Neutrophil (primary cell): Measurements from ENCODE around the gene OPN4.

Experiments used
- H3K27ac ChIP-seq: fragments of 200-600 bp; sonication (generic); 2 replicates; pipeline ENCODE4 v1.5.1; 2016; ENCODE audit warnings: mild to moderate bottlenecking, moderate library complexity
- H3K27me3 ChIP-seq: fragments of 200-600 bp; sonication (generic); 2 replicates; pipeline ENCODE4 v1.6.0; 2016; ENCODE audit warnings: mild to moderate bottlenecking
- H3K36me3 ChIP-seq: fragments of 200-600 bp; sonication (generic); 2 replicates; pipeline ENCODE4 v1.5.1; 2017
- H3K4me1 ChIP-seq, 2 experiments: fragments of 200-600 bp in 1 of 2; sonication (generic) in 1 of 2; 1 replicate in 1 of 2; 2 replicates in 1 of 2; pipeline versions ENCODE4 v1.5.1 to v1.6.1; 2013 to 2016; ENCODE audit warnings: low read depth in 1 of 2, low read length in 1 of 2, mild to moderate bottlenecking in 1 of 2, moderate library complexity in 1 of 2; ENCODE audit not compliant: control insufficient read depth in 1 of 2, insufficient read depth in 1 of 2
- H3K4me3 ChIP-seq, 2 experiments: fragments of 200-600 bp in 1 of 2; sonication (generic) in 1 of 2; 1 replicate in 1 of 2; 2 replicates in 1 of 2; pipeline ENCODE4 v1.5.1; 2013 to 2016; ENCODE audit warnings: low read depth in 1 of 2, low read length in 1 of 2, mild to moderate bottlenecking in 1 of 2, moderate library complexity in 1 of 2
- H3K9me3 ChIP-seq: fragments of 200-600 bp; sonication (generic); 2 replicates; pipeline ENCODE4 v1.5.1; 2016
- TF ChIP-seq, protein P1 (sequence below): fragments of 200-600 bp; sonication (generic); IDR thresholded peaks from 2 replicates; pipeline ENCODE4 v1.5.1; 2016; ENCODE audit warnings: antibody characterized with exemption

OPN4 gene

DNA sequence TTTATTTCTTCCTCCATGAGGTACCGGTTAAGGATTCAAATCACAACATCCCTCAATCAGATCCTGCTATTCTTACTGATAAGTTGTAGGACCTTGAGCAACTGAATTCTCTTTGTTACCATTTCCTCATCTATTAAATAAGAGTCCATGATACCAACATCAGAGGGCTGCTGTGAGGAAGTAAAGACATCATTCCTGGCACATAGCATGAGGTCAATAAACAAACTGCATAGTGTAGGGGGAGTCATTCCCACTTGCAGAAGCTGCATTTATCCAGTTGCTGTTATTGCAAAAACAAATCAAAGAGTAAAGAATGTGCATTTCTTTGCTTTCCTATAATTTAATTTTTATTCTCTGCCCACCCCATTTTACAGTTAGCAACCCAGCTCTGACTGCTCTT lies 50.8 kb downstream of the OPN4 start:
- Histone ChIP-seq H3K4me3 (no peak overlapping the region), H3K27me3 (no peaks in the 10 kb centered on the region), H3K27ac (no peak overlapping the region), H3K36me3 (no peaks in the 10 kb centered on the region), H3K9me3 (no peaks in the 10 kb centered on the region), H3K4me1 (no peaks in the 10 kb centered on the region)
- TF ChIP-seq, protein P1, sequence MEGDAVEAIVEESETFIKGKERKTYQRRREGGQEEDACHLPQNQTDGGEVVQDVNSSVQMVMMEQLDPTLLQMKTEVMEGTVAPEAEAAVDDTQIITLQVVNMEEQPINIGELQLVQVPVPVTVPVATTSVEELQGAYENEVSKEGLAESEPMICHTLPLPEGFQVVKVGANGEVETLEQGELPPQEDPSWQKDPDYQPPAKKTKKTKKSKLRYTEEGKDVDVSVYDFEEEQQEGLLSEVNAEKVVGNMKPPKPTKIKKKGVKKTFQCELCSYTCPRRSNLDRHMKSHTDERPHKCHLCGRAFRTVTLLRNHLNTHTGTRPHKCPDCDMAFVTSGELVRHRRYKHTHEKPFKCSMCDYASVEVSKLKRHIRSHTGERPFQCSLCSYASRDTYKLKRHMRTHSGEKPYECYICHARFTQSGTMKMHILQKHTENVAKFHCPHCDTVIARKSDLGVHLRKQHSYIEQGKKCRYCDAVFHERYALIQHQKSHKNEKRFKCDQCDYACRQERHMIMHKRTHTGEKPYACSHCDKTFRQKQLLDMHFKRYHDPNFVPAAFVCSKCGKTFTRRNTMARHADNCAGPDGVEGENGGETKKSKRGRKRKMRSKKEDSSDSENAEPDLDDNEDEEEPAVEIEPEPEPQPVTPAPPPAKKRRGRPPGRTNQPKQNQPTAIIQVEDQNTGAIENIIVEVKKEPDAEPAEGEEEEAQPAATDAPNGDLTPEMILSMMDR, result no peak

DNA sequence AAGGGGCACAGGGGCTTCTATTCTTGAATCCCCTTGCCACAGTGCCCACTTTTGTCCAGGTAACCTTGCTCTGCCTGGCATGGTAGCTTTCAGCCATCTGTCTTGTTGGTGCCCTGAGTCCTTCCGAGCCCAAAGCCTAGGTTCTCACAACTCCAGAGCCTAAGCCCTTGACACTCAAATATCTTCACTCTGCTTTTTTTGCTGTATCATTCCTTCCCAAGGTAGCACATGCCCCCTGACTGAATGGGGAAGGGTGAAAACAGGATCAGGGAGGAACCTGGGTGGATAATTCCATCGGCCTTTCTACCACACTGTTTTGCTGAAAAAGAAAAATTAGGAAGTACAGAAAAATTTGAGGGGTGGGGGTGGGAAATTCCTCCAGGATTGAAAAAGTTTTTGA lies 51.6 kb downstream of the OPN4 start:
- peaks cover 3% of the 10 kb centered on the region for H3K27me3 ChIP-seq
- no peaks in the 10 kb centered on the region for H3K36me3 ChIP-seq
- TF ChIP-seq, protein P1, result no peak
- peaks cover 0 to 1% of the 10 kb centered on the region in 2 experiments for H3K4me1 ChIP-seq
- no peak overlapping the region for H3K27ac ChIP-seq
- no peak overlapping the region for H3K4me3 ChIP-seq
- no peaks in the 10 kb centered on the region for H3K9me3 ChIP-seq

DNA sequence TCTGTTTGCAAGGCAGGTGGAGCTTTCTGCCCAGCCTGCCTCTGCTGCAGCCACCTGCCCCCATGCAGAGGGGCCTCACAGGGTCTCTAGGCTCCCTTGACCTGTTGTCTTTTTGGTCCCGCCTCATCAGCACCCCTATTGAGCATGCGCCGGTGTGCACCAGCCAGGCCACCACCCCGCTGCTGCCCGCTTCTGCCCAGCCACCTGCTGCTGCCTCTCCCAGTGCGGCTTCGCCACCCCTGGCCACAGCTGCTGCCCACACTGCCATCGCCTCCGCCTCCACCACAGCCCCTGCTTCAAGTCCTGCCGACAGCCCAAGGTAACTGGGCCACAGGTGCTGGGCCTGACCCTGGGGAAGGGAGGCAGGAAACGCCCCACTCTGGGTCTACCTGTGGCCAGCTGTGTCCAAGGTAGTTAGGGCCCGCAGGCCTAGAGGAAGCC lies 52.1 kb downstream of the OPN4 start:
- no peak overlapping the region for H3K27ac ChIP-seq
- TF ChIP-seq, protein P1, result no peak
- no peak overlapping the region for H3K4me3 ChIP-seq
- H3K4me1 ChIP-seq, result peaks cover 0 to 4% of the 10 kb centered on the region in 2 experiments
- H3K27me3 ChIP-seq, result peaks cover 8% of the 10 kb centered on the region
- no peaks in the 10 kb centered on the region for H3K36me3 ChIP-seq
- H3K9me3 ChIP-seq, result no peaks in the 10 kb centered on the region

DNA sequence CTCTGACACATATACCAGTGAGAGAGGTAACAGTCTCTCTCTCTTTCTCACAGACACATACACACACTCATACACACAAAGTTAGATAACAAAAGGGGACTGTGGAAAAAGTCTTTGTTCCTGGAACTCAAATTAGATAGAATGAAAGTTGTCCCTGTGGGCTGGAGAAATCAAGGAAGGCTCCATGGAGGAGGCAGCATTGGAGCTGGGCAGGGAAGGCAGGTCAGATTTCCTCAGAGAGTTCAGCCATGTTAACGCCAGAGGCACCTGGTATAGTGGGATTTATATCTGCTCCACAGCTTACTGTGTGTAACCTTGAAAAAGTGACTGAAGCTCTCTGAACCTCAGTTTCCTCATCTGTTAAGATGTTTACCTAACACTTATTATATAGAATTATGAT lies 52.6 kb downstream of the OPN4 start:
- no peaks in the 10 kb centered on the region for H3K36me3 ChIP-seq
- peaks cover 3 to 7% of the 10 kb centered on the region in 2 experiments for H3K4me1 ChIP-seq
- H3K4me3 ChIP-seq, result no peak overlapping the region
- H3K27me3 ChIP-seq, result peaks cover 14% of the 10 kb centered on the region
- H3K9me3 ChIP-seq, result no peaks in the 10 kb centered on the region
- no peak overlapping the region for H3K27ac ChIP-seq
- TF ChIP-seq, protein P1, result no peak

DNA sequence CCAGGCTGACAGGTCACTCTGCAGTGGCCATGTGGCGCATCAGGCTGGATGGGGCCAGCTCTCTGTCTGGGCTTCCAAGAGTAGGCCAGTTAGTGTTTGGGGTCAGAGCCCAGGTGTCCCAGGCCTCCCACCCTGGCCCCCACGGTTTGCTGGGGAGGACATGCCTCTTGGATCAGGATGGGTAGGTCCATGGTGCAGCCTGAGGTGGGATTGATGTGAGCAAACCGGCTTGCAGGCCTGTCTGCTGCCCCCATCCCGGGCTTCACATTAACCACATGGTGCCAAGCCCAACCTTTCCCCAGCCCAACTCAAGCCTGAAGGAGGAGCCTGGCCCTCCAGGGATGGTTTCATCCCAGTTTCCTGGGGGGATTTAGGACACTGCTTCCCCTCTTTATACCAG lies 53.2 kb downstream of the OPN4 start:
- Histone ChIP-seq H3K36me3 (no peaks in the 10 kb centered on the region), H3K9me3 (no peaks in the 10 kb centered on the region), H3K4me3 (no peak overlapping the region), H3K4me1 (peaks cover 5 to 9% of the 10 kb centered on the region in 2 experiments), H3K27ac (no peak overlapping the region), H3K27me3 (peaks cover 19% of the 10 kb centered on the region)
- TF ChIP-seq, protein P1, result no peak
